Kidney (tissue), 14 donors: ENCODE data around the gene CETP. TPM values are rescaled to one million over a fixed set of nuclear protein-coding genes. Genes with fewer than 3 reads are reported as not detected.
A peak's percentile ranks its signal among the peaks of the same experiment; 100 is the strongest.
"Not testable (repeated sequence)": the region's sequence is repeated elsewhere in the genome, so short reads cannot be mapped to it uniquely, and the experiment has no call there.

Experiments
- DNase-seq, 5 donors: peaks; one replicate each; pipeline ENCODE4 v3.0.0-alpha.2; 2013 to 2020
- FAIRE-seq: peaks from 2 replicates; lab custom pipeline; 2012; peaks lifted over from hg19 to GRCh38; lab: Jason Lieb, UNC
- H3K27ac ChIP-seq, 2 donors: one replicate each; pipeline ENCODE4 v1.7.0; 2013; ENCODE audit warnings: low read depth in 2 of 2, low read length in 2 of 2, inconsistent platforms in 1 of 2
- H3K27me3 ChIP-seq: one replicate; pipeline ENCODE4 v1.7.1; 2013; ENCODE audit warnings: low read length, inconsistent platforms; ENCODE audit not compliant: control insufficient read depth, insufficient read depth
- H3K36me3 ChIP-seq, 3 donors: one replicate each; pipeline versions ENCODE4 v1.7.0 to v1.7.1; 2013; ENCODE audit warnings: low read length in 3 of 3, control low read depth in 1 of 3, inconsistent platforms in 1 of 3; ENCODE audit not compliant: insufficient read depth in 3 of 3, control insufficient read depth in 2 of 3
- H3K4me1 ChIP-seq, 3 donors: one replicate each; pipeline versions ENCODE4 v1.7.0 to v1.7.1; 2013; ENCODE audit warnings: low read length in 3 of 3, inconsistent platforms in 1 of 3, low read depth in 1 of 3; ENCODE audit not compliant: control insufficient read depth in 2 of 3, insufficient read depth in 2 of 3
- H3K4me3 ChIP-seq, 3 donors: one replicate each; pipeline versions ENCODE4 v1.7.0 to v1.8.1; 2013; ENCODE audit warnings: low read length in 3 of 3, control low read depth in 1 of 3, inconsistent platforms in 1 of 3
- H3K9ac ChIP-seq, 3 donors: one replicate each; pipeline versions ENCODE4 v1.7.0 to v1.7.1; 2013; ENCODE audit warnings: low read length in 3 of 3, control low read depth in 1 of 3, inconsistent platforms in 1 of 3
- H3K9me3 ChIP-seq, 3 donors: one replicate each; pipeline versions ENCODE4 v1.7.0 to v1.7.1; 2013; ENCODE audit warnings: low read length in 3 of 3, control low read depth in 1 of 3, inconsistent platforms in 1 of 3; ENCODE audit not compliant: control insufficient read depth in 2 of 3, insufficient read depth in 1 of 3
- CTCF ChIP-seq: IDR thresholded peaks from 3 replicates; pipeline ENCODE4 v1.5.1; 2012; ENCODE audit warnings: mild to moderate bottlenecking, moderate library complexity, borderline replicate concordance; ENCODE audit not compliant: insufficient read depth; ENCODE audit errors: extremely low read depth
- intact Hi-C: fragments of 100-400 bp; cut with DNase I; formaldehyde crosslinking; loops from one replicate; pipeline ENCODE4 v1.11.1; 2022
- polyA plus RNA-seq: library from polyadenylated mRNA; stranded (reverse); fragments of 350-450 nt; fragmentation: Illumina TruSeq; extraction: RNeasy Lipid Tissue Mini Kit (QIAGEN cat#74804); gene quantifications from one replicate; pipeline ENCODE4 v1.2.3, GENCODE V29; 2014; ENCODE audit warnings: low read depth, low replicate concordance; ENCODE audit not compliant: insufficient read depth
- total RNA-seq: library from RNA; stranded (reverse); fragmentation: NEBNext Ultra II Directional; extraction: Animal tissue kit (Norgen Biotek cat#: 25700); gene quantifications from one replicate; pipeline ENCODE4 v1.2.1, GENCODE V29; 2021
- donor health status: control.
- donor health status: control.
- donor health status: control.
- donor health status: control.
- donor health status: control.
- donor health status: DM: yes; HTN: yes; CAD: no.
- donor health status: Normal renal cell carcinoma (clear cell type).

CETP gene
- total and polyA plus RNA-seq, 2 donors from 2014 or later, result 1.3 to 2.1 TPM

- FAIRE-seq, result no peak
- Histone ChIP-seq H3K36me3 (no peaks in the 10 kb centered on the region), H3K4me1 (peaks cover 0 to 24% (median 7%) of the 10 kb centered on the region in 3 donors), H3K27ac (no peak overlapping the region), H3K9ac (no peak overlapping the region), H3K4me3 (no peak overlapping the region), H3K27me3 (no peaks in the 10 kb centered on the region), H3K9me3 (no peaks in the 10 kb centered on the region)
- intact Hi-C loops, result no loop called here
- no peak for DNase-seq
- no peak for TF ChIP-seq CTCF
These were observed 24.6 kb downstream of the CETP start for GRCh38 chr16:56986361-56986760.

- H3K27me3 ChIP-seq, DNase-seq, H3K36me3 ChIP-seq, FAIRE-seq, H3K27ac ChIP-seq, H3K9me3 ChIP-seq, intact Hi-C loops, H3K9ac ChIP-seq, H3K4me3 ChIP-seq: not testable (repeated sequence)
- H3K4me1 ChIP-seq, result peaks cover 0 to 24% (median 7%) of the 10 kb centered on the region in 3 donors
These were observed 25.2 kb downstream of the CETP start for GRCh38 chr16:56986908-56987307.

- no peak for FAIRE-seq
- peaks cover 0 to 27% (median 7%) of the 10 kb centered on the region in 3 donors for H3K4me1 ChIP-seq
- no peak overlapping the region for H3K4me3 ChIP-seq
- no peaks in the 10 kb centered on the region for H3K27me3 ChIP-seq
- H3K9ac ChIP-seq, result no peak overlapping the region
- no peak overlapping the region for H3K27ac ChIP-seq
- intact Hi-C loops, result no loop called here
- no peak for TF ChIP-seq CTCF
- no peaks in the 10 kb centered on the region for H3K36me3 ChIP-seq
- H3K9me3 ChIP-seq, result no peaks in the 10 kb centered on the region
- no peak for DNase-seq
These were observed 25.9 kb downstream of the CETP start for GRCh38 chr16:56987692-56988091.

- no peak for DNase-seq
- Histone ChIP-seq H3K27ac (peak overlapping the region in 1 of 2 donors; percentile 86), H3K36me3 (no peaks in the 10 kb centered on the region), H3K9ac (peak overlapping the region in 2 of 3 donors; percentile 59 to 75), H3K27me3 (no peaks in the 10 kb centered on the region), H3K4me1 (peaks cover 0 to 27% (median 7%) of the 10 kb centered on the region in 3 donors), H3K9me3 (no peaks in the 10 kb centered on the region), H3K4me3 (peak overlapping the region in 2 of 3 donors; percentile 74 to 82)
- intact Hi-C loops, result no loop called here
- FAIRE-seq, result no peak
- no peak for TF ChIP-seq CTCF
These were observed 26.6 kb downstream of the CETP start for GRCh38 chr16:56988161-56988947.
